Osteoblast (primary cell): ENCODE data around the gene PLLP. TPM values are rescaled to one million over a fixed set of nuclear protein-coding genes. Genes with fewer than 3 reads are reported as not detected.
A peak's percentile ranks its signal among the peaks of the same experiment; 100 is the strongest.

Experiments
- DNase-seq: peaks from one replicate; pipeline ENCODE4 v3.0.0; 2011; ENCODE audit warnings: low spot score, mixed read lengths; ENCODE audit not compliant: insufficient read length; ENCODE audit errors: missing footprints
- H2AFZ ChIP-seq: 2 replicates; pipeline ENCODE4 v1.6.0; 2011; ENCODE audit warnings: mild to moderate bottlenecking, low read length
- H3K27ac ChIP-seq: 2 replicates; pipeline ENCODE4 v1.5.1; 2011; ENCODE audit warnings: mild to moderate bottlenecking, low read depth, low read length, moderate library complexity
- H3K27me3 ChIP-seq: 2 replicates; pipeline ENCODE4 v1.6.0; 2012; ENCODE audit warnings: mild to moderate bottlenecking, control low read depth, inconsistent platforms, low read length, moderate library complexity; ENCODE audit not compliant: insufficient read depth
- H3K36me3 ChIP-seq: 2 replicates; pipeline ENCODE4 v1.5.1; 2011; ENCODE audit warnings: mild to moderate bottlenecking, low read length, control low read depth, moderate library complexity; ENCODE audit not compliant: insufficient read depth
- H3K4me1 ChIP-seq: 2 replicates; pipeline ENCODE4 v1.5.1; 2011; ENCODE audit warnings: mild to moderate bottlenecking, low read length, control low read depth, moderate library complexity; ENCODE audit not compliant: insufficient read depth
- H3K4me2 ChIP-seq: 2 replicates; pipeline ENCODE4 v1.6.0; 2011; ENCODE audit warnings: mild to moderate bottlenecking, low read length; ENCODE audit not compliant: insufficient read depth
- H3K4me3 ChIP-seq: fragments of 200-600 bp; sonication (generic); 3 replicates; pipeline ENCODE4 v1.5.1; 2012; ENCODE audit warnings: mild to moderate bottlenecking, low read length, inconsistent platforms; ENCODE audit not compliant: insufficient read depth
- H3K79me2 ChIP-seq: 2 replicates; pipeline ENCODE4 v1.6.0; 2012; ENCODE audit warnings: mild to moderate bottlenecking, low read length, control low read depth, inconsistent platforms; ENCODE audit not compliant: insufficient read depth
- H3K9me3 ChIP-seq: 2 replicates; pipeline ENCODE4 v1.5.1; 2011; ENCODE audit warnings: low read depth, low read length, control low read depth
- H4K20me1 ChIP-seq: 2 replicates; pipeline ENCODE4 v1.6.0; 2012; ENCODE audit warnings: mild to moderate bottlenecking, low read length, control low read depth; ENCODE audit not compliant: insufficient read depth
- CTCF ChIP-seq: IDR thresholded peaks from 2 replicates; pipeline ENCODE4 v1.5.1; 2011; ENCODE audit warnings: mild to moderate bottlenecking, low read depth, low read length, moderate library complexity; ENCODE audit errors: extremely low read depth
- total RNA-seq: library from RNA; depleted of rRNA; stranded (reverse); fragments of >200 nt; gene quantifications from 2 replicates; pipeline ENCODE4 v1.2.3, GENCODE V29; 2012

PLLP gene
- total RNA-seq, 1 donor, result under 0.01 TPM

DNA sequence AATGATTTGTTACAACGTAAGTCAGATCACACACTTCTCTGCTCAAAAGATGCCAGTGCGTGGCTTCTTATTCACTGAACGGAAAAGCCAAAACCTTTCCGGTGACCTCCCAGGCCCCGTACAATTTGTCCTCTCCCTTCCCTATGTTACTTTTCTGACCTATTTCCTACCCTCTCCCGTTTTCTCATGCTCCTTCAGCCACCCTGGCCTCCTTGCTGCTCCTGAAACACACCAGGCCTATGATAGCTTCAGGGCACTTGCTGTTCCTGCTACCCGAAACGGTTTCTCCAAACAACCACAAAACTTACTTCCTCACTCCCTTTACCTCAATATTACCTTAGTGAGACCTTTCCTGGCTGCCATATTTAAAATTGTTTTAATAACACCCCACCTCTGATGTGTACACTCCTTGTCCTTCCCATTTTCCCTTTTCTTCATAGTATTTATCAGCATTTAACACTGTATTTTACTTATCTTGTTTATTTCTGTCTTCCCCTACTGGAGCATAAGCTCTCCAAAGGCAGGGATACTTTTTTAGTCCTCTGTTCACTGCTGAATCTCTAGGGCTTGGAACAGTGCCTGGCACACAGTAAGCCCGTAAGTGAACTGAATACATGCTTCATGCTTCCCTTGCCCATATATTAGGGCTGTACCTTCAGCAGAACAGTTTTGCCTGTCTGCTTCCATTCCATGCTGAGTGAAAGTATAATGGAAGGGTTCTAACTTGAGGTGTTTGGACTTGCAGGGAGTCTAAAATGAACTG is 50.3 kb downstream of the PLLP start:
- TF ChIP-seq CTCF, result no peak
- peaks cover 63% of the 10 kb centered on the region for H3K36me3 ChIP-seq

GRCh38 chr16:57231821-57232350 is 52.6 kb downstream of the PLLP start:
- no peak overlapping the region for H3K4me3 ChIP-seq
- H3K79me2 ChIP-seq, result no peaks in the 10 kb centered on the region
- no peaks in the 10 kb centered on the region for H3K4me1 ChIP-seq
- H3K4me2 ChIP-seq, result no peak overlapping the region
- DNase-seq, result no peak
- H3K9me3 ChIP-seq, result no peaks in the 10 kb centered on the region
- H3K27me3 ChIP-seq, result no peaks in the 10 kb centered on the region
- H3K36me3 ChIP-seq, result peaks cover 79% of the 10 kb centered on the region
- no peak for TF ChIP-seq CTCF
- no peaks in the 10 kb centered on the region for H4K20me1 ChIP-seq
- no peak overlapping the region for H2AFZ ChIP-seq
- H3K27ac ChIP-seq, result no peak overlapping the region

More for the DNA sequence above, 50.3 kb downstream of the PLLP start:
- H3K4me1 ChIP-seq, result no peaks in the 10 kb centered on the region
- H2AFZ ChIP-seq, result no peak overlapping the region
- H3K27me3 ChIP-seq, result no peaks in the 10 kb centered on the region
- H3K4me2 ChIP-seq, result no peak overlapping the region
- no peak overlapping the region for H3K4me3 ChIP-seq
- H4K20me1 ChIP-seq, result no peaks in the 10 kb centered on the region
- no peak overlapping the region for H3K27ac ChIP-seq
- no peaks in the 10 kb centered on the region for H3K79me2 ChIP-seq
- no peaks in the 10 kb centered on the region for H3K9me3 ChIP-seq
- no peak for DNase-seq

DNA sequence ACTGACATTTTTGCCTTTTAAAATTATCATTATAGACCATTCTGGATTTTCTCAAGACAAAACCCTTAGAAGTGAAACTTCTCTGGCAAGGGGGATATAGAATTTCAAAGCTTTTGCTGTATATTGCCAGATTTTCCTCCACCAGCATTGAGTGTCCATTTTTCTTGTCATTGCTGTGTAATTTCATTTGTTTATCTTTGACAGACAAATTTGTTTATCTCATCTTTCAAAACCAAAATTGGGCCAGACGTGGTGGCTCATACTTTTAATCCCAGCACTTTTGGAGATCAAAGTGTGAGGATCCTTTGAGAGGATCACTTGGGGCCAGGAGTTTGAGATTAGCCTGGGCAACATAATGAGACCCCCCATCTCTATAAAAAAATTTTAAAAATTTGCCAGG is 55.4 kb downstream of the PLLP start:
- Histone ChIP-seq H3K4me1 (peaks cover 4% of the 10 kb centered on the region), H3K79me2 (no peaks in the 10 kb centered on the region), H3K27me3 (no peaks in the 10 kb centered on the region), H3K4me3 (no peak overlapping the region), H3K36me3 (peaks cover 83% of the 10 kb centered on the region), H4K20me1 (no peaks in the 10 kb centered on the region), H3K9me3 (no peaks in the 10 kb centered on the region), H2AFZ (no peak overlapping the region), H3K27ac (no peak overlapping the region), H3K4me2 (no peak overlapping the region)
- no peak for DNase-seq
- no peak for TF ChIP-seq CTCF

DNA sequence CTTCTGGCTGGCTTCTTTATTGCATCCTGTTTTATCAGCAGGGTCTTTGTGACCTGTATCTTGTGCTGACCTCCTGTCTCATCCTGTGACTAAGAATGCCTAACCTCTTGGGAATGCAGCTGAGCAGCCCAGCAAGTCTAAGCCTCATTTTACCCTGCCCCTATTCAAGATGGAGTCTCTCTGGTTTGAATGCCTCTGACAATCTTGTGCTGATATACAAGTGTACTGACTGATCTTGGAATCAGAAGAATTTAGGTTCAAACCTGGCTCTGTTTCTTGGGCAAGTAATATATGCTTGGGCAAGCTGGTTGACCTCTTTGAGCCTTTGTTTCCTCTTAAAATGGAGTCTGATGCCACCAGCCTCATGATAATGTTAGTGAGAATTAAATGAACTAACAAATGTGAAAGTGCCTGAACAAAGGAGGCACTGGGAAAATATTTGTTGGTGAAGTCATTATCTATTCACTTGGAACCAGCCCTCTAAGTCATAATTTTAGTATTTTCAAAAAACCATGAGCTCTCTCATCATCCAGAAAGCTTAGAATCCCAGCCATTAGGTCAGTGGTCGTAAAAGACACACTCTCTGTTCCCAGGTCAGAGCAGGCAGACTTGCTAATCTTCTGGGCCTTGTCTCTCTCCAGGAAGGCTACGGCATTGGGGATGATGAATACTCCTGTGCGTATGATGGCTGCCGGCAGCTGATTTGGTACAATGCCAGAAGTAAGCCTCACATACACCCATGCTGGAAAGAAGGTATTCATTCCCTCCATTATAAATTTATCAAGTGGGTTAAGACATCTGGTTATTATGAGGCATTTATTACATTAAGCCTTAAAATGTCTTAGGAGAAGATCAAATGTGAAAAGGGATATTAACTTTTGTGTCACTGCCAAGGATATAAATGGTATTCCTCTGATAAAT is 57.5 kb downstream of the PLLP start:
- DNase-seq, result no peak
- no peak overlapping the region for H3K4me2 ChIP-seq

More for the DNA sequence above, 57.5 kb downstream of the PLLP start:
- Histone ChIP-seq H3K4me3 (no peak overlapping the region), H3K36me3 (peaks cover 79% of the 10 kb centered on the region), H4K20me1 (no peaks in the 10 kb centered on the region), H2AFZ (no peak overlapping the region), H3K79me2 (no peaks in the 10 kb centered on the region), H3K9me3 (no peaks in the 10 kb centered on the region), H3K4me1 (peaks cover 4% of the 10 kb centered on the region), H3K27me3 (no peaks in the 10 kb centered on the region), H3K27ac (peak overlapping the region; percentile 43)
- no peak for TF ChIP-seq CTCF
